SW480 (cell line): Measurements from ENCODE around the gene MYO1D.
"Not testable (repeated sequence)": the region's sequence is repeated elsewhere in the genome, so short reads cannot be mapped to it uniquely, and the experiment has no call there.

Experiments
- DNase-seq: peaks from one replicate; pipeline ENCODE4 v3.0.0-alpha.2; 2016; ENCODE audit warnings: low spot score

The MYO1D gene

GRCh38 chr17:32774695-32775084 lies 102.2 kb downstream of the MYO1D start:
- DNase-seq: no peak

- no peak for DNase-seq
These were observed 102.8 kb downstream of the MYO1D start for GRCh38 chr17:32773856-32774694.

- DNase-seq: no peak
These were observed 104.4 kb downstream of the MYO1D start for GRCh38 chr17:32772453-32773025.

DNA sequence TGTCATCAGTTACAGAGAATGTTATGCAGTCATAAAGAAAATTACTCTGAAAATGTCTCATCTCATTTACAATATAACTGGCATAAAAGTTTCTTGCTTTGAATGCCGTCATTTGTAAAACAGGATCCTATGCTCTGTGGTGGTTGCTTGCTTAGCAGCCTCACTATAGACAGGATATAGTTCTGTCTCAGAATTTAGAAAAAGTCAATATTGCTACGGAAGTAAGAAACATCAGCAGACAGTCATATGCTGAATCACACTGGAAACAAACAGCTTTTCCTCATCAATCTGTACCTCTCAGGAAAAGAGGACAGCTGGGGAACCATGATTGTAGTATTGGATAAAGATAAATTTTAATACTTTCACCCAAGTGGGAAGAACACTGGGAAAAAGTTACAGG lies 105.5 kb downstream of the MYO1D start:
- no peak for DNase-seq

- no peak for DNase-seq
These were observed 107.1 kb downstream of the MYO1D start for GRCh38 chr17:32769846-32770245.

DNA sequence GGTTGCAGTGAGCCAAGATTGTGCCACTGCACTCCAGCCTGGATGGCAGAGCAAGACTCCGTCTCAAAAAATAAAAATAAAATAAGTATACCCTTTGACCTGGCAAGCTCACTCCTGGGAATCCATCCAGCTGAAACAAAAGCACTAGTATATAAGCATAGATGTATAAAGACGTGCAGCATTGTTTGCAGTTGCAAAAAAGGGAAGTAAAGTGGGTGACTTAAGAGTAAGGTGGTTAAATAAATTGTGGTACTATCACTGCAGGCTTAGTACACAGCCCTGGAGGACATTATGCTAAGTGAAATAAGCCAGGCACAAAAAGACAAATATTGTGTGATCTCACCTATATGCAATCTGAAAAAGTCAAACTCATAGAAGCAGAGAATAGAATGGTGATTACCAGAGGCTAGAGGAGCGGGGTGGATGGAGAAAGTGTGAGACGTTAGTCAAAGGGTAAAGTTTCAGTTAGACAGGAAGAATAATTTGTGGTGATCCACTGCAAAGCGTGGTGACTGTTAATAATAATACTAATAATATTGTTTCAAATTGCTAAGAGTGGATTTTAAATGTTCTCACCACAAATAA lies 113.0 kb downstream of the MYO1D start:
- DNase-seq: no peak

DNA sequence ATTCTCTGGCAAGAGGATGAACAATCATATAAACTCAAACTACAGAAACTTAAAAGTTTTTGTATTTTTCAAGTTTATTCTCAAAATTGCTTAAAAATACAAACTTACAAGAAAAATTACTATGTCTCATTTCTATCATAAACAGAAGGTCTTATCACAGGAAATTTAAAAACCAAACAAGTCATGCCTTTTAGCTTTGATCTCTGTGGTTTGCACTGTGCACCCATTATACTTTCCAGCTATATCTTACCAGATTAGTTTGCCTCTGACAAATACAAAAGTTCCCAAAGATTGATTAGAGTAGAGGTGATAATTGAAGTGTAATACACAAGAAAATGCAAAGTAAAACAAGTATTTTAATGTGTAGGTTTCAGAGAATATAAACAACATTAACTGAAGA lies 117.4 kb downstream of the MYO1D start:
- DNase-seq: no peak

GRCh38 chr17:32757963-32758362 lies 119.0 kb downstream of the MYO1D start:
- peak; percentile 9 for DNase-seq

GRCh38 chr17:32756696-32757095 lies 120.2 kb downstream of the MYO1D start:
- no peak for DNase-seq

DNA sequence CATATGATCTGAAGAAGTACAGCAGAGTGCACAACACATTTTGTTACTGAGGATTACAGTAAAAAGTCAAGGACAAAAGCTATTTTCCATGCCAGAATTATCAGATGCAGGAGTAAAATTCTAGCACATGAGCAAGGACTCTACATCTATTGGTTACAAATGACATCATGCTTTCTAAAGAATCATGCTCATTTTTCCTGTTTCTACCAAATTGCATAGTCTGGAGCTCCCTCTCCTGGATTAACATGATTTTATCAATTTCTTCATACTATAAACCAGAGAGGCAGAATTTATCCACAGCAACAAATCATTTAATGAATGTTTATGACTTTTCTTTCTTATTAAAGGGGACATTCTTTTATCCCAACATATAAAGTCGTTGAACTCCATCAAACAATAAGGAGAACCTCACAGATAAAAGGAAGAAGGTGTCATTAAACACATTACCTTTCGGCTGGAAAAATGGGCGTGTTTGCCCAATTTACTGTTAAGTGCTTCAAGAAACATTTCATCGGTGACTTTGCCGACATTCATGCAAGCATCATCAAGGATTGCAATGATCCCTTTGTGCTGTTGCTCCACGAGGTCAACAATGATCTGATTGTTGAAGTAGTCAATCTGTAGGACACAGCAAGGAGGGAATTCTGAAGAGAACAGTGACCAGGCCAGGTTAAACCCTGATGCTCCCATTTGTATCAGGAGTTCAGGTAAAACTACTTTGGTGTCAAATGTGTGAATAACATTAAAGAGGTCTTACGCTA lies 121.7 kb downstream of the MYO1D start:
- DNase-seq: peak; percentile 66

- DNase-seq: no peak
These were observed 124.0 kb downstream of the MYO1D start for GRCh38 chr17:32752934-32753333.

GRCh38 chr17:32747856-32748255 lies 129.1 kb downstream of the MYO1D start:
- DNase-seq: no peak

GRCh38 chr17:32746698-32747097 lies 130.2 kb downstream of the MYO1D start:
- DNase-seq: no peak

- DNase-seq: no peak
These were observed 130.6 kb downstream of the MYO1D start for GRCh38 chr17:32746280-32746679.

GRCh38 chr17:32742681-32743538 lies 134.0 kb downstream of the MYO1D start:
- no peak for DNase-seq

GRCh38 chr17:32741381-32741780 lies 135.5 kb downstream of the MYO1D start:
- DNase-seq: no peak

- DNase-seq: no peak
These were observed 137.2 kb downstream of the MYO1D start for GRCh38 chr17:32739722-32740121.

DNA sequence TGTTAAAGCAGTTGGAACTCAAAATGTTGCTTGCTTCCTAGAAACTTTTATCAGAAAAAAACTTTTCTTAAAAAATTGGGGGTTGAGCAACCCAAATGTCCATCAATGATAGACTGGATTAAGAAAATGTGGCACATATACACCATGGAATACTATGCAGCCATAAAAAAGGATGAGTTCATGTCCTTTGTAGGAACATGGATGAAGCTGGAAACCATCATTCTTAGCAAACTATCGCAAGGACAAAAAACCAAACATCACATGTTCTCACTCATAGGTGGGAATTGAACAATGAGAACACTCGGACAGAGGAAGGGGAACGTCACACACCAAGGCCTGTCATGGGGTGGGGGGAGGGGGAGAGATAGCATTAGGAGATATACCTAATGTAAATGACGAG lies 137.8 kb downstream of the MYO1D start:
- DNase-seq: not testable (repeated sequence)

GRCh38 chr17:32733401-32733800 lies 143.5 kb downstream of the MYO1D start:
- no peak for DNase-seq

DNA sequence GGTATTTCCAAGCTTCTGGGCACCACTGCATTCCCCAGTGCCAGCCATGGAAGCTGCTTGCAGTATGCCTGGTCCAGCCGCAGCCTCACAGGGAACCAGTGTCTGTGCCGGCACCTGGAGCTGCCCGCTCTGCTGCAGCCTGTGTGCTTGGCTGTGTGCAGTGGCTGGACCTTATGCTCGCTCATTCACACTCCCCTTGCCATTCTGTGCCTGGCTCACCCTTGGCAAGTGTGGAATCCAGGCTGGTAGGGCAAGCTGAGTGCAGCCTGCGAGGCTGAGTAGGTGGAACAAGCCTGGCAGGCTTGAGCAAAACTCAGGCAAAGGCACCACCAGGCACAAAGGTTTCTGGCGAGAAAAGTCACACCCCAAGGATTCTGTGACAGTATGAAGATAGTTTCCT lies 144.0 kb downstream of the MYO1D start:
- no peak for DNase-seq

GRCh38 chr17:32732296-32732642 lies 144.7 kb downstream of the MYO1D start:
- no peak for DNase-seq
